Mesodermal cell (in vitro differentiated cells): ENCODE data around the gene CLDN3.
"Not testable (repeated sequence)": the region's sequence is repeated elsewhere in the genome, so short reads cannot be mapped to it uniquely, and the experiment has no call there.

Experiments
- H3K27ac ChIP-seq: 2 replicates; pipeline ENCODE4 v1.7.0; 2013; ENCODE audit warnings: mild to moderate bottlenecking, low read depth, low read length, moderate library complexity; ENCODE audit not compliant: severe bottlenecking
- H3K36me3 ChIP-seq: 2 replicates; pipeline ENCODE4 v1.7.1; 2013; ENCODE audit warnings: mild to moderate bottlenecking, low read length, moderate library complexity; ENCODE audit not compliant: control insufficient read depth, insufficient read depth
- H3K4me1 ChIP-seq: one replicate; pipeline ENCODE4 v1.7.1; 2013; ENCODE audit warnings: mild to moderate bottlenecking, low read length; ENCODE audit not compliant: insufficient read depth, control insufficient read depth, poor library complexity, severe bottlenecking
- H3K4me3 ChIP-seq: 2 replicates; pipeline ENCODE4 v1.7.0; 2013; ENCODE audit warnings: low read length, control low read depth, mild to moderate bottlenecking; ENCODE audit not compliant: insufficient read depth, poor library complexity, severe bottlenecking; ENCODE audit errors: extremely low read depth
- H3K9me3 ChIP-seq: 2 replicates; pipeline ENCODE4 v1.7.1; 2013; ENCODE audit warnings: mild to moderate bottlenecking, low read length, moderate library complexity; ENCODE audit not compliant: control insufficient read depth
- WGBS, 2 experiments: methylation state at CpG; one replicate each; pipeline ENCODE4 v1.1.5; 2013; ENCODE audit warnings: missing lambda C conversion rate in 2 of 2; ENCODE audit not compliant: insufficient coverage in 2 of 2; 5-methylcytosine and 5-hydroxymethylcytosine counted together

Gene CLDN3

DNA sequence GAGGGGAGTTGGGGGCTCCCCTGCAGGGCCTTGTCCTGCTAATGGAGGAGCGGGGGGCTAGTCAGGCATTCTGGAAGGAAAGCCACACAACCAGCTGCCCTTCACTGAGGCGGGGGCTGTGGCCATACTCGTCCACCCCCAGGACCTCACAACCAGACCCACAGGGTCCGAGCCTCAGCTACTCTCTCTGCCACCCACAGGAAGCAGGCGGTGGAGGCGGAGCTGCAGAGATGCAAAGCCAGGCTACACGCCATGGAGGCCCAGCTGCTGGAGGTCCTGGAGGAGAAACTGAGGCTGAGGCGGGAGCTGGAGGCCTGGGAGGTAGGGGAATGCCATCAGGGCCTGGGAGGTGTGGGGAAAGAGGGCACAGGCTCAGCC is 34.6 kb downstream of the CLDN3 start:
- Histone ChIP-seq H3K4me3 (no peak overlapping the region), H3K27ac (no peak overlapping the region), H3K4me1 (peaks cover 3% of the 10 kb centered on the region), H3K9me3 (no peaks in the 10 kb centered on the region), H3K36me3 (peaks cover 18% of the 10 kb centered on the region)
- 93 to 96% methylated on average over 3 to 6 of the region's 8 CpGs for WGBS, 2 experiments

DNA sequence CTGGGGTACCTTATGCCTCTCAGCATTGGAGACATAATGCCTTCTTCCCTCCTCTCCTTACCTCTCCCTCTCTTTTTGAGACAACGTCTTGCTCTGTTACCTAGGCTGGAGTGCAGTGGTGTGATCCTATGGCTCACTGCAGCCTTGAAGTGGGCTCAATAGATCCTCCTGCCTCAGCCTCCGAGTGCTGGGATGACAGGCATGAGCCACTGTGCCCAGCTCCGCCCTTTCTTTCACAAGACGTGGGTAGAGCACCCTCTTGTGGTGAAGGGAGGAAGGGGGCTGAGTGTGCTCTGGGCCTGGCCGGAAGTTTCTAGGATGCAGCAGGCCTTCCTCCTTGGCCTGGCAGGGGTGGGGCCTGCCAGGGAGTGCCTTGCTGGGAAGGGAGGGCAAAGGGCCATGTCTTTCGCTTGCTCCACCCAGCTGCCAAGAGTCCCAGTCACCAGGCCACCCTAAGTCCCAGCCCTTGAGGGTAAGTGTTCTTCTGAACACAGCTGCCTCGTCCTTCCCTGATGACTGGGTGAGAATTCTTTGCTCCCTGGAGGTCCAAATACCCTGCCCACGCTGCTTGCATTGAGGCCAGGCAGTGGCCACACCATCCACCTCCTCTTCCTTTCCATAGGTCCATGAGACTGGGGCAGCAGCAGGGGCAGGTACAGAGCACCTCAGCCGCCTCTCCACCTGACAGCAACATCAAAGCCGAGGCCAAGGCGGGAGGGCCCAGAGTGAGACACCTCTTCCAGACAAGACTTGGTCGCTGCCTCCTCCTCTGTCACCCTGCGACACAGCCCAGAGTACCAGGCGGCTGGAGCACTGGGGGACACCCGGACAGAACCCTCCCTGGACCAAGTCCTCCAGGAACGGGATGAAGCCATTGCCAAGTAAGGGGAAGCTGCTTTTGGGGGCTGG is 35.2 kb downstream of the CLDN3 start:
- Histone ChIP-seq H3K4me1 (peaks cover 3% of the 10 kb centered on the region), H3K27ac (no peak overlapping the region), H3K4me3 (no peak overlapping the region), H3K36me3 (peaks cover 18% of the 10 kb centered on the region), H3K9me3 (no peaks in the 10 kb centered on the region)
- 72 to 76% methylated on average over 12 to 14 of the region's 16 CpGs for WGBS, 2 experiments

DNA sequence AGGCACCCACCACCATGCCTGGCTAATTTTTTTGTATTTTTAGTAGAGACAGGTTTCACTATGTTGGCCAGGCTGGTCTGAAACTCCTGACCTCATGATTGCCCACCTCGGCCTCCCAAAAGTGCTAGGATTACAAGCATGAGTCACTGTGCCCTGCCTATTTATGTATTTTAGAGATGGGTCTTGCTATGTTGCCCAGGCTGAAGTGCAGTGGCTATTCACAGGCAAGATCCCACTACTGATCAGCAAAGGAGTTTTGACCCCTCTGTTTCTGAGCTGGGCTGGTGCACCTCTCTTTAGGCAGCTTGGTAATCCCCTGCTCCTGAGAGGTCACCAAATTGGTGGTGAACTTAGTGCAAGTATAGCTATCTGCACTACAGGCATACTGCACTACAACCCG is 37.7 kb downstream of the CLDN3 start:
- H3K4me1 ChIP-seq, result no peaks in the 10 kb centered on the region
- H3K4me3 ChIP-seq, result no peak overlapping the region
- no peaks in the 10 kb centered on the region for H3K9me3 ChIP-seq
- no peak overlapping the region for H3K27ac ChIP-seq
- 83 to 100% methylated on average over 1 to 2 of the region's 2 CpGs for WGBS, 2 experiments
- H3K36me3 ChIP-seq, result peaks cover 18% of the 10 kb centered on the region

GRCh38 chr7:73730485-73730884 is 39.6 kb downstream of the CLDN3 start:
- WGBS, 2 experiments, result 49 to 53% methylated on average over 3 of the region's 3 CpGs
- H3K9me3 ChIP-seq, result no peaks in the 10 kb centered on the region
- H3K4me1 ChIP-seq, result no peaks in the 10 kb centered on the region
- peaks cover under 1% of the 10 kb centered on the region for H3K36me3 ChIP-seq
- H3K27ac ChIP-seq, result peak overlapping the region; percentile 57
- no peak overlapping the region for H3K4me3 ChIP-seq

GRCh38 chr7:73728551-73728950 is 41.5 kb downstream of the CLDN3 start:
- H3K27ac ChIP-seq, result no peak overlapping the region
- no peaks in the 10 kb centered on the region for H3K36me3 ChIP-seq
- WGBS, 2 experiments, result 68 to 74% methylated on average over 3 to 5 of the region's 5 CpGs
- H3K9me3 ChIP-seq, result no peaks in the 10 kb centered on the region
- H3K4me3 ChIP-seq, result no peak overlapping the region
- H3K4me1 ChIP-seq, result no peaks in the 10 kb centered on the region

GRCh38 chr7:73727952-73728351 is 42.1 kb downstream of the CLDN3 start:
- H3K4me1 ChIP-seq, result no peaks in the 10 kb centered on the region
- no peak overlapping the region for H3K4me3 ChIP-seq
- H3K36me3 ChIP-seq, result no peaks in the 10 kb centered on the region
- H3K9me3 ChIP-seq, result no peaks in the 10 kb centered on the region
- H3K27ac ChIP-seq, result no peak overlapping the region
- 63 to 79% methylated on average over 2 to 3 of the region's 3 CpGs for WGBS, 2 experiments

DNA sequence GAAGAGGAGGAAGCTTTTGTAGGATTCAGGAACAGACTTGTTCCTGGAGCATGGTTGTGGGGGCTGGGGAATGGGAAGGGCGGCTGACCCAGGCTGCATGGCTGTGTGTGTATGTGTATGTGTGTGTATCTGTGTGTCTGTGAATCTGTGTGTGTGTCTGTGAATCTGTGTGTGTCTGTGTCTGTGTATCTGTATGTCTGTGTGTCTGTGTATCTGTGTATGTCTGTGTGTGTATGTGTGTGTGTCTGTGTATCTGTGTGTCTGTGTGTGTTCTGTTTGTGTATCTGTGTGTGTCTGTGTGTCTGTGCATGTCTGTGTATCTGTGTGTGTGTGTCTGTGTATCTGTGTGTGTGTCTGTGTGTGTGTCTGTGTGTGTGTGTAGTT is 44.0 kb downstream of the CLDN3 start:
- no peak overlapping the region for H3K4me3 ChIP-seq
- H3K4me1 ChIP-seq, result no peaks in the 10 kb centered on the region
- WGBS, 2 experiments, result 92 to 100% methylated on average over 1 of the region's 1 CpG
- no peak overlapping the region for H3K27ac ChIP-seq
- H3K9me3 ChIP-seq, result no peaks in the 10 kb centered on the region
- H3K36me3 ChIP-seq, result no peaks in the 10 kb centered on the region

DNA sequence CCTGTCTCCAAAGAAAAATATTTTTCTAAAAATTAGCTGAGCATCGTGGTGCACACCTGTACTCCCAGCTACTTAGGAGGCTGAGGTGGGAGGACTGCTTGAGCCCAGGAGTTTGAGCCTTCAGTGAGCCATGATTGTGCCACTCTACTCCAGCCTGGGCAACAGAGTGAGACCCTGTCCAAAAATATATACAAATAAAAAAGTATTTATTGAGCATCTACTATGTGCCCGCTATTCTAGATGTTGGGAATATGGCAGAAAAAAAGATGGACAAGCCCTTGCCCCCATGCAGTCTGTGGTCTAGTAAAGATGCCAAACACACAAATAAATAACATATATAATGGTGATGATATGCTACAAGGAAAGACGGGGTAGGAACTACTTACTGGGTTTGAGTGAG is 46.3 kb downstream of the CLDN3 start:
- Histone ChIP-seq H3K27ac (no peak overlapping the region), H3K36me3 (no peaks in the 10 kb centered on the region), H3K9me3 (no peaks in the 10 kb centered on the region), H3K4me1 (no peaks in the 10 kb centered on the region), H3K4me3 (no peak overlapping the region)
- WGBS, 2 experiments, result 100% methylated on average over 1 of the region's 3 CpGs; no CpG with 5 or more reads in 1 of the 2 experiments

- Histone ChIP-seq H3K4me3 (no peak overlapping the region), H3K4me1 (peaks cover 7% of the 10 kb centered on the region), H3K9me3 (no peaks in the 10 kb centered on the region), H3K27ac (no peak overlapping the region), H3K36me3 (no peaks in the 10 kb centered on the region)
- WGBS, 2 experiments, result 82 to 88% methylated on average over 3 to 5 of the region's 6 CpGs
Observed at GRCh38 chr7:73722785-73723184, 47.3 kb downstream of the CLDN3 start.

GRCh38 chr7:73722182-73722581 is 47.9 kb downstream of the CLDN3 start:
- WGBS, 2 experiments, result 73 to 80% methylated on average over 1 to 2 of the region's 4 CpGs
- not testable (repeated sequence) for H3K9me3 ChIP-seq, H3K4me3 ChIP-seq

DNA sequence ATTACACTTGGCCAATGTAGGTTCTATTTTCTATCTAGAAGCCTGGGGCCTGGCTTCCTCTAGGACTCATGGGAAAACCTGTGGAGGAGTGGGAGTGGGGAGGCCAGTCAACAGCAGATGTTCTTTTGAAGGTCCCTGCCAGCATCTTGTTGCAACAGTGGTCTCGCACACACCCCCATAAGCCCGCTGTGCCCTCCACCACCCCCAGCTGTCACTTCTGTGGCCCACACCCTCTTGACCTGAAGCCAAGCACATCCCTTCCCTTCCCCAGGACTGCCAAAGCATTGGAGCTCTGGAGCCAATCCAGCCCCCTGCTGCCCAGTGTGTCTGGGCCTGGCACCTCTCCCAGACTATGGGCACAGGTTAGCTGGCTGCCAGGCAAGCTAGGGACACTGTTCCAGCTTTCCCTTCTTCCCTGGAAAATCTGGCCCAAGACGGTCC is 48.7 kb downstream of the CLDN3 start:
- no peaks in the 10 kb centered on the region for H3K9me3 ChIP-seq
- WGBS, 2 experiments, result 88 to 96% methylated on average over 3 of the region's 3 CpGs
- no peak overlapping the region for H3K27ac ChIP-seq
- H3K4me1 ChIP-seq, result peaks cover 15% of the 10 kb centered on the region
- H3K36me3 ChIP-seq, result no peaks in the 10 kb centered on the region
- no peak overlapping the region for H3K4me3 ChIP-seq

More at GRCh38 chr7:73722182-73722581, 47.9 kb downstream of the CLDN3 start:
- H3K4me1 ChIP-seq, H3K27ac ChIP-seq, H3K36me3 ChIP-seq: not testable (repeated sequence)
